ENCODE measurements around the gene ABLIM2.

DNA sequence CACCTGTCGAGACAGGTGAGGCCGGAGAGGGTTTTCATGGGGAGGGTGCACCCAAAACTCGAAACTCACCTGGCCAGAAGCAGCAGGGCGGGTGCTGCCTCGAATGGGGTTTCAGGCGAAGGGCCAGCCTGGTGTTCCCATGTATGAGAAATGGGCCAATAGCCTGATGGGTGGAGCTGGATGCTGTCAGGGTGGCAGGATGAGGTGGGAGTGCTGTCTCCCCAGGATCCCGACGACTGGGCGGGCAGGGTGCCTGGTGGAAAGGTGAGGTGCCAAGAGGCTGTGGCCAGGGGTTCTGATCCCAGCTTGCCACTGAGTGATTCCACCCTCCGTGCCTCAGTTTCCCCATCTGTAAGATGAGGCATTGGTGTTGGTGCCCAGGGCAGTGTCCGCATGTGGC, 23.7 kb upstream of the ABLIM2 start:
- no peak for TF ChIP-seq YY1 (IDR thresholded peaks at IDR 0.05; ENCODE audit: insufficient read depth, insufficient replicate concordance, low read depth, low read length)
- no peak for TF ChIP-seq LBX2 (CRISPR knock-in tag; IDR thresholded peaks at IDR 0.05; ENCODE audit: borderline replicate concordance)
- TF ChIP-seq TARDBP (CRISPR knock-in tag; IDR thresholded peaks at IDR 0.05): no peak
- TF ChIP-seq MYC (CRISPR knock-in tag; IDR thresholded peaks at IDR 0.05; ENCODE audit: borderline replicate concordance): no peak
- no peak for TF ChIP-seq E2F1 (CRISPR knock-in tag; IDR thresholded peaks at IDR 0.05)
- no peak for TF ChIP-seq TERF1 (CRISPR knock-in tag; IDR thresholded peaks at IDR 0.05)
- no peak for TF ChIP-seq HCFC1 (IDR thresholded peaks at IDR 0.05; ENCODE audit: low read depth, low read length)

Measured in HepG2 (cell line).